ENCODE data around the gene NME4. TPM values are rescaled to one million over a fixed set of nuclear protein-coding genes. Genes with fewer than 3 reads are reported as not detected.

NME4 gene
- total and polyA plus RNA-seq, 8 donors = 72.3 to 199 (median 158) TPM

DNA sequence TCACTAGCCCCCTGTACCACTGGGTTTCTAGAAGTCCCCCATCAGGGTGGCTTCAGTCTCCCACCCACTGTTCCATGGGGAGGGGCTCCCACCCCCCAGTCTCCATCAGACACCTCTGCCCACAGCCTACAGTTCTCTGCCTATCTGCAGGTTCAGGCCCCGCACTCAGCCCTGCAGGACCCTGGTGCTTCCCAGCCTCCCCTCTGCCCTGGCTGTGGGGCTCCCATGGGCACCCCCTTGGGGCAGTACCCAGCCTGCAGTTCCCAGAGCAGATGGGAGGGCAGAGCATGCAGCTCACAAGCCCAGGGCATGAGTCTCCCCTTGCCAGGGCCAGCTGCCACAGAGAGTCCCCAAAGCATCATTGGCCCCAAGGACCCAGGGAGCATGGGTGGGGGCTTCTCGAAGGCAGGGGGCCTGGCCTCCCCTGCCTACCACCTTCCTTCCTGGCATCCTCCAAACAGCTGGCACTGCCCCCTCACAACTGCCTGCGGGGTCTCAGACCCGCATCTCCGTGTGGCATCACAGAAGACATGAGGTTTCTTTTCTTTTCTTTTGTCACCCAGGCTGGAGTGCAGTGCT lies 23.9 kb upstream of the NME4 start:
- ATAC-seq (no peak), DNase-seq (no peak)
- H3K36me3 ChIP-seq = peaks cover 0 to 79% of the 10 kb centered on the region in 2 donors
- H3K9me3 ChIP-seq = no peaks in the 10 kb centered on the region
- H3K4me1 ChIP-seq = peaks cover 11 to 23% of the 10 kb centered on the region in 2 donors
- H3K4me3 ChIP-seq = no peak overlapping the region
- H3K27me3 ChIP-seq = no peaks in the 10 kb centered on the region
- TF ChIP-seq, protein P1, sequence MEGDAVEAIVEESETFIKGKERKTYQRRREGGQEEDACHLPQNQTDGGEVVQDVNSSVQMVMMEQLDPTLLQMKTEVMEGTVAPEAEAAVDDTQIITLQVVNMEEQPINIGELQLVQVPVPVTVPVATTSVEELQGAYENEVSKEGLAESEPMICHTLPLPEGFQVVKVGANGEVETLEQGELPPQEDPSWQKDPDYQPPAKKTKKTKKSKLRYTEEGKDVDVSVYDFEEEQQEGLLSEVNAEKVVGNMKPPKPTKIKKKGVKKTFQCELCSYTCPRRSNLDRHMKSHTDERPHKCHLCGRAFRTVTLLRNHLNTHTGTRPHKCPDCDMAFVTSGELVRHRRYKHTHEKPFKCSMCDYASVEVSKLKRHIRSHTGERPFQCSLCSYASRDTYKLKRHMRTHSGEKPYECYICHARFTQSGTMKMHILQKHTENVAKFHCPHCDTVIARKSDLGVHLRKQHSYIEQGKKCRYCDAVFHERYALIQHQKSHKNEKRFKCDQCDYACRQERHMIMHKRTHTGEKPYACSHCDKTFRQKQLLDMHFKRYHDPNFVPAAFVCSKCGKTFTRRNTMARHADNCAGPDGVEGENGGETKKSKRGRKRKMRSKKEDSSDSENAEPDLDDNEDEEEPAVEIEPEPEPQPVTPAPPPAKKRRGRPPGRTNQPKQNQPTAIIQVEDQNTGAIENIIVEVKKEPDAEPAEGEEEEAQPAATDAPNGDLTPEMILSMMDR (IDR thresholded peaks at IDR 0.05) = no peak
- no peak overlapping the region for H3K27ac ChIP-seq
- intact Hi-C loops (cut with DNase I) = no loop called here

- Histone ChIP-seq H3K36me3 (peaks cover 0 to 69% of the 10 kb centered on the region in 2 donors), H3K9me3 (no peaks in the 10 kb centered on the region), H3K4me1 (peaks cover 14 to 25% of the 10 kb centered on the region in 2 donors), H3K27me3 (no peaks in the 10 kb centered on the region), H3K27ac (no peak overlapping the region), H3K4me3 (no peak overlapping the region)
- TF ChIP-seq, protein P1 (IDR thresholded peaks at IDR 0.05) = no peak
- DNase-seq (peak in 1 of 4 donors; percentile 76), ATAC-seq (no peak)
- intact Hi-C loops (cut with DNase I) = no loop called here
Measured at GRCh38 chr16:373848-374615, 23.0 kb upstream of the NME4 start.

DNA sequence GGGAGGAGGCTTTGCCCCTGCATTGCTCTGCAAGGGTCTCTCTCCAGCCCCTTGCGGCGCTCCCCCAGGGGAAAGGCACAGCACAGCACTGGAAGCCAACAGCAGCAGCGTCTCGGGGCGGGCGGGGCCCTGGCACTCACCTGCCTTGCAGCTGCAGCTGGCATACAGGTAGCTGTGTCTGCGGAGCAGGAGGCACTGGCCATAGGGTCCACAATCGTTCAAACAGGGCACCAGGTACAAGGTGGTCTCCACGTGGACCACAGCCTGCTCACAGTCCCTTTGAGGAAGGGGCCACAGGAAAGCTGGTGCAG lies 22.4 kb upstream of the NME4 start:
- no peak for ATAC-seq
- intact Hi-C loops (cut with DNase I) = no loop called here
- peaks cover 0 to 69% of the 10 kb centered on the region in 2 donors for H3K36me3 ChIP-seq

GRCh38 chr16:375212-375611 lies 21.8 kb upstream of the NME4 start:
- DNase-seq (no peak), ATAC-seq (no peak)
- H3K4me1 ChIP-seq = peaks cover 18 to 27% of the 10 kb centered on the region in 2 donors
- H3K27me3 ChIP-seq = no peaks in the 10 kb centered on the region
- no peaks in the 10 kb centered on the region for H3K9me3 ChIP-seq
- no peak overlapping the region for H3K4me3 ChIP-seq
- H3K36me3 ChIP-seq = peaks cover 0 to 69% of the 10 kb centered on the region in 2 donors
- intact Hi-C loops (cut with DNase I) = no loop called here
- no peak overlapping the region for H3K27ac ChIP-seq
- TF ChIP-seq, protein P1 (IDR thresholded peaks at IDR 0.05) = no peak

More for the DNA sequence above, 22.4 kb upstream of the NME4 start:
- DNase-seq = no peak
- no peaks in the 10 kb centered on the region for H3K27me3 ChIP-seq
- H3K9me3 ChIP-seq = no peaks in the 10 kb centered on the region
- no peak overlapping the region for H3K27ac ChIP-seq
- TF ChIP-seq, protein P1 (IDR thresholded peaks at IDR 0.05) = no peak
- no peak overlapping the region for H3K4me3 ChIP-seq
- peaks cover 16 to 25% of the 10 kb centered on the region in 2 donors for H3K4me1 ChIP-seq

DNA sequence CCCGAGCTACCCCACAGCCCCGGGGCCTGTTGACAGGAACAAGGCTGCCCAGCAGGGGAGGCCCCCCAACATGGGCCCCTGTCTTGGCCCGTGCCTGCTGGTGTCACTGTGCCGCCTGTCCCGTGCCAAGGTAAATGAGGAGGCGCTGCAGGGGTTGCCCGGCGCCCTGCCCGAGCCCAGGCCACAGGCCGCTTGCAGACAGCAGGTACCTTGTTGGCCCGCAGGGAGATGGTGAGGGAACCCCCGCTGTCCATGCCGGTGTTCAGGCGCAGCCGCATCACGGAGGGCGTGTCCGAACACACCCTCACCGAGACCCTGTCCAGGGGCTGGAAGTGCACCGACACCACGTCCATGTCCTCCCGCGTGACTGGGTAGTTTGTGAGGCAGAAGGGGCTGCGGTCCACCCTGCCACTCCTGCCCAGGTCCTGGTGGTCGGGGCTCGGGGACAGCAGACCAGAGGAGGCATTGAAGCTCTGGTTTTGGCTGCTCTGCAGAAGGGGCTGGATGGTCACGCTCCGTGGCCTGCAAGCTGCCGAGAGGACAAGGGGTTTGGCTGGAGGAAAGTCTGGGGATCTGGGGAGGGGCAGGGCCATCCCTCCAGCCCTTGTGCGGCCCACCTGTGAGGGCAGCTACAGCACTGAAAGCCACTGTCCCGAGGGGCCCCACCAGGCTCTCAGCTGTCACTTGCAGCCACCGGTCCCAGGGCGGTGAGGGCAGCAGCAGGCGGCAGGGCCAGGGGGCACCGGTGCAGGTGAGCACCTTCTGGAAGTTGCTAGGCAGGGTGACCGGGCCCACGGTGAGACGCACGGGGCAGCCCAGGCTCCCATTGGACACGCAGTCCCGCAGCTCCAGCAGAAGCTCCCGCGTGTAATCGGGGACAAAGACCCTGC lies 20.8 kb upstream of the NME4 start:
- intact Hi-C loops (cut with DNase I) = no loop called here
- TF ChIP-seq, protein P1 (IDR thresholded peaks at IDR 0.05) = no peak
- Histone ChIP-seq H3K36me3 (peaks cover 0 to 67% of the 10 kb centered on the region in 2 donors), H3K9me3 (no peaks in the 10 kb centered on the region), H3K4me1 (peaks cover 18 to 28% of the 10 kb centered on the region in 2 donors), H3K4me3 (no peak overlapping the region), H3K27me3 (no peaks in the 10 kb centered on the region), H3K27ac (no peak overlapping the region)
- peak in 1 of 4 donors; percentile 73 for DNase-seq
- ATAC-seq = no peak
